ENCODE results near the gene FIG4.

DNA sequence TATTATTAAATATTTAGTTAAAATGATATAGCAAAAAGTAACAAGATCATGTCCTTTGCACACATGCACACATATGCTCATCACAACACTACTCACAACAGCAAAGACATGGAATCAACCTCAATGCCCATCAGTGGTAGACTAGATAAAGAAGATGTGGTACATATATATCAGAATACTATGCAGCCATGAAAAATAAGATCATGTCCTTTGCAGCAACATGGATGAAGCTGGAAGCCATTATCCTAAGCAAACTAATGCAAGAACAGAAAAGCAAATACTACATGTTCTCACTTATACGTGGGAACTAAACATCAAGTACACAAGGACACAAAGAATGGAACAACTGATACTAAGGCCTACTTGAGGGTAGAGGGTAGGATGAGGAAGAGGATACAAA is 14.4 kb upstream of the FIG4 start:
- TF ChIP-seq SP1 (IDR thresholded peaks at IDR 0.05) (no peak), ZNF384 (IDR thresholded peaks at IDR 0.05) (no peak), FOXM1 (IDR thresholded peaks at IDR 0.05; ENCODE audit: borderline replicate concordance) (no peak), BHLHE40 (IDR thresholded peaks at IDR 0.05; ENCODE audit: borderline replicate concordance) (no peak), ARNT (IDR thresholded peaks at IDR 0.05) (no peak), TARDBP (IDR thresholded peaks at IDR 0.05) (no peak), SUZ12 (IDR thresholded peaks at IDR 0.05) (no peak), FOXK2 (IDR thresholded peaks at IDR 0.05) (no peak), FOXA1 (IDR thresholded peaks at IDR 0.05) (no peak), CTBP1 (IDR thresholded peaks at IDR 0.05; ENCODE audit: borderline replicate concordance) (no peak)
- TF ChIP-seq, protein P1, sequence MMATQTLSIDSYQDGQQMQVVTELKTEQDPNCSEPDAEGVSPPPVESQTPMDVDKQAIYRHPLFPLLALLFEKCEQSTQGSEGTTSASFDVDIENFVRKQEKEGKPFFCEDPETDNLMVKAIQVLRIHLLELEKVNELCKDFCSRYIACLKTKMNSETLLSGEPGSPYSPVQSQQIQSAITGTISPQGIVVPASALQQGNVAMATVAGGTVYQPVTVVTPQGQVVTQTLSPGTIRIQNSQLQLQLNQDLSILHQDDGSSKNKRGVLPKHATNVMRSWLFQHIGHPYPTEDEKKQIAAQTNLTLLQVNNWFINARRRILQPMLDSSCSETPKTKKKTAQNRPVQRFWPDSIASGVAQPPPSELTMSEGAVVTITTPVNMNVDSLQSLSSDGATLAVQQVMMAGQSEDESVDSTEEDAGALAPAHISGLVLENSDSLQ (IDR thresholded peaks at IDR 0.05): no peak
